GM19324 (cell line): Measurements from ENCODE around the gene COP1.
"Not testable (repeated sequence)": the region's sequence is repeated elsewhere in the genome, so short reads cannot be mapped to it uniquely, and the experiment has no call there.

Experiments
- ATAC-seq: cut with Tn5 transposase; IDR thresholded peaks from one replicate; pipeline ENCODE4 v1.9.1; 2021; ENCODE audit warnings: mild to moderate bottlenecking, moderate library complexity; ENCODE audit not compliant: unreplicated experiment, low FRiP score

Gene COP1

DNA sequence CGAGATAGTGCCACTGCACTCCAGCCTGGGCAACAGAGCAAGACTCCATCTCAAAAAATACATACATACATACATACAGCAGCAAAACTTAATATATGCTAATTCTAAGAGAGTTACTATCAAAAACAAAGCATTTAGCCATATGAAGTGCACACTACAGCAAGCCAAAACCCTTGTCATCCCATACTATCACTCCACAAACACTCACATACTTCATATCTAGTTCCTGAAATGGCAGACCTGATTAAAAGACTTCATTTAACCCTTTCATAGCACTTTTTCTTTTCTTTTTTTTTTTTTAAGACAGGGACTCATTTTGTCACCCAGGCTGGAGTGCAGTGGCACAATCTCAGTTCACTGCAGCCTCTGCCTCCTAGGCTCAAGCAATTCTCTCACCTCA lies 65.6 kb downstream of the COP1 start:
- ATAC-seq: no peak

DNA sequence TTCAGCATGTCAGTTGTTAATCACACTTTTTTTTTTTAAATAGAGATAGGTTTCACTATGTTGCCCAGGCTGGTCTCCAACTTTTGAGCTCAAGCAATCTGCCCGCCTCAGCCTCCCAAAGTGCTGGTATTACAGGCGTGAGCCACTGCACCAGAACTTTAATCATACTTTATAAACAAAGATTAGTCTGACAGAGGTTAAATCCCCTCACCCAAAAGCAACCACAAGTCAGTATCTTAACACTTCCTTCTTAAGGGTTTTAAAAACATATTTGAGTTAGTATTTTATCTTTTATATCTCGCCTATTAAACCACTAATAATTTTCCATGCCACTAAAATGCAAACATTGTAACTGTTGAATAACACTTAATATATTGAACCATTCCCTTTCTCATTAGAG lies 70.2 kb downstream of the COP1 start:
- no peak for ATAC-seq

- no peak for ATAC-seq
These were observed 72.4 kb downstream of the COP1 start for GRCh38 chr1:176134666-176135065.

DNA sequence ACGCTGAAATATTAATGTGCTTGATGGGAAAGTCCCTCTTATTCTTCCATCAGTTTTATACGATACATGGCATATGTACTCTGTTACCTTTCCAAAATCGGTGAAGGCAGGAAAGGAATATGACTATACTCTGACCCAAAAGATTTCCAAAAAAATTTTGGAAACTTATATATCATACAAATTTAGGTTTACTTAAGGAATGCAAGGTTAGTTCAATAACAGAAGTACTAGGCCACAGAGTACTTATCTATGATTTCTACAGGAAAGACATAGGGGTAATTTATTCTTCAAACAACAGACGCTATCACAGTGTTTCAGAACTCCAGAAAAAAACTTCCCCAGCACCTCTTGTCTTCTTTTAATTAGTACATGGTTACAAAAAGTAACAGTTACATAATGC lies 84.8 kb downstream of the COP1 start:
- no peak for ATAC-seq

DNA sequence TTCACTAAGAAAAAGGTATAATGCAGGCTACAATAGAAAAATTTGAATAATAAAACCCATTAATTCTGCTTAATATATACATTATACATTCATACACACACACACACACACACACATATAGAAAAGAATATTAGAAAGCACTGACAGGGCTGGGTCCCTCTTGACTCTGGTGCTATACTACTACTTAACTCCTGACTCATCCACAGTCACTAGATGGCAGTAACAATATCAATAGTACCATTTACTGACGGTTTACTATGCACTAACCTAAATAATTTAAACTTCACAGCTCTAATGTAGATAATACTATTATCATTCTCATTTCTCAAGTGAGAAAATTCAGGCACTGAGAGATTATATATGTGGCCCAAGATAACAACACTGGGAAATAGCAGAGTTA lies 87.5 kb downstream of the COP1 start:
- ATAC-seq: no peak

DNA sequence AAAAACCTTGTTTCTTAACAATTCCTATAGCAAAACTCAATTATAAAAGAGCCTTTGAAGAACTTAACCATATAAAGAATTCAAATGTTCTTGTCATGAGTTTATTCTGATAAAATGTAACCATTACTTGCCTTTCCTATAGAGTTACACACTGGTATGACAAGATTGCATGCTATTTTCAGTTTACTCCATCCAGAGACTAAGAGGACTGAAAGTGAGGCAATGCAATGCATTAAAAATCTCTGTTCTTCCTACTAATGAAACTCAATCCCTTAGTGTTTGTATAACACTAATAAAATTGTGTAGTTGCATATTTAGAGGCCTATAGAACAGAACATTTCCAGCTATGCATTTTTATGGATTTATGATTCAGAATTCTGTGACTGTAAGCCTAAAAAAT lies 88.1 kb downstream of the COP1 start:
- no peak for ATAC-seq

GRCh38 chr1:176111835-176112234 lies 95.3 kb downstream of the COP1 start:
- ATAC-seq: no peak

GRCh38 chr1:176110203-176110602 lies 96.9 kb downstream of the COP1 start:
- no peak for ATAC-seq

- no peak for ATAC-seq
These were observed 104.2 kb downstream of the COP1 start for GRCh38 chr1:176102768-176103350.

DNA sequence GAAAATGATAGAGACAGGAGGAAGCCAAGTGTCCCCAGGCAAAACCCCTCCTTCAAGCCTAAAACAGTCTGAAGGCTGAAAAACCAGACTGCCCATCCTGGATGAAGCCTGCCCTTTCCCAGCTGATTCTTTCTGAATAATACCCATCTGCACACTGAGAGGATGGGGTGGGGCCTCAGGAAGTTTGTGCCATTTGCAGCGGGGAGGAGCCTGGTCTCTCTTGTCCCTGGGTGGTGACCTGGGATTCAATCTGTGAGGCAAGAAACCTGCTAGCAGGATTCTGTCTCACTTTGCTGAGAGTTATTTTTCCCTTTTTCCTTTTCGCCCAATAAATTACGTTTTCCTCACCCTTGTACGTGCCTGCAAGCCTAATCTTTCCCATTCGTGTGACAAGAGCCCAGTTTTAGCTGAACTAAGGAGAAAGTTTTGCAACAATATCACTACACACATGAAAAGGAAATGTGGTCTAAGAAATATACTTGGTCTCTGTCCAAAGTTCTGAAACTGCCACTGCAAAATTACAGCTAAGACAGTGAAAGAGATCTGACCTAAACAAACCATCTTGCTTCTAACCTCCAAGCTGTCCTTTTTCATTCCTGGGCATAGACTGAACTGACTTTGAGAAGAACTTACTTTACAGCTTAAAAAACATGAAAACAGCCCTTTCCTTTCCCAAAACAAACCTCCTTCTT lies 105.0 kb downstream of the COP1 start:
- no peak for ATAC-seq

GRCh38 chr1:176098560-176098959 lies 108.5 kb downstream of the COP1 start:
- ATAC-seq: no peak

GRCh38 chr1:176096015-176096414 lies 111.1 kb downstream of the COP1 start:
- ATAC-seq: no peak

DNA sequence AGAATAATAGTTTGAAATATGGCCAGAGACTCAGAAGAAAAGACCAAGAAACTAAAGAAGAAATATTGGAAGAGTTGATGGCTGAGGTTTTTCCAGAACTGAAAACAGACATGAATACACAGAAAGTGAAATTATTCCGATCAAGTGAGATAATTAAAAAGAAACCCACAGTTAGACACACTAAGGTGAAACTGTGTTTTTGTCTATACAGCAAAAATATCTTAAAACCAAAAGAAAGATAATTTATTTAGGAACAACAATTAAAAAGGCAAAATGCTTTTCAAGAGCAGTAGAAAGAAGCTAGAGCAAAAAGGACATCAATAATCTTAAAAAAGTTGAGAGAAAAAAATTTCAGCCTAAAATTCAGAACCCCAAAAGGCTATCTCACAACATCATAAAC lies 116.3 kb downstream of the COP1 start:
- no peak for ATAC-seq

DNA sequence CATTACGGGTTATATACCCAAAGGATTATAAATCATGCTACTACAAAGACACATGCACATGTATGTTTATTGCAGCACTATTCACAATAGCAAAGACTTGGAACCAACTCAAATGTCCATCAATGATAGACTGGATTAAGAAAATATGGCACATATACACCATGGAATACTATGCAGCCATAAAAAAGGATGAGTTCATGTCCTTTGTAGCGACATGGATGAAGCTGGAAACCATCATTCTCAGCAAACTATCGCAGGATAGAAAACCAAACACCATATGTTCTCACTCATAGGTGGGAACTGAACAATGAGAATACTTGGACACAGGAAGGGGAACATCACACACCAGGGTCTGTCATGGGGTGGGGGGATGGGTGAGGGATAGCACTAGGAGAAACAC lies 119.3 kb downstream of the COP1 start:
- ATAC-seq: not testable (repeated sequence)

GRCh38 chr1:176073524-176074157 lies 133.4 kb downstream of the COP1 start:
- ATAC-seq: no peak

GRCh38 chr1:176068901-176069300 lies 138.2 kb downstream of the COP1 start:
- no peak for ATAC-seq

DNA sequence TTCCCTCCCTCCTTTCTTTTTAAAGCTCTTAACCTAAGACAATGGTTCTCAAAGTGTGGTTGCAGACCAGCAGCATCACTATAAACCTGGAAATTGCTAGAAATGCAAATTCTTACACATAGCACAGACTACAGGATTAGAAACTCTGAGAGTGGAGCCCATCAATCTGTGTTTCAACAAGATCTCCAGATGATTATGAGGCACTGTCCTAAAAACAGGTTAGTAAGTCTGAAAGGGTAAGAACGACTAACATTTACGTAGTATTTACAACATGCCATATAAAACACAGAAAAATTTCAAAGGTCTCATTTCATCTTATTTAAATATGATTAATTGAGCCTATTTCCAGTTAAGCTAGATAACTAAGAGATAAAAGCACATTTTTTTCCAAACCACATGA lies 138.8 kb downstream of the COP1 start:
- ATAC-seq: no peak

GRCh38 chr1:176066709-176067108 lies 140.4 kb downstream of the COP1 start:
- ATAC-seq: no peak

DNA sequence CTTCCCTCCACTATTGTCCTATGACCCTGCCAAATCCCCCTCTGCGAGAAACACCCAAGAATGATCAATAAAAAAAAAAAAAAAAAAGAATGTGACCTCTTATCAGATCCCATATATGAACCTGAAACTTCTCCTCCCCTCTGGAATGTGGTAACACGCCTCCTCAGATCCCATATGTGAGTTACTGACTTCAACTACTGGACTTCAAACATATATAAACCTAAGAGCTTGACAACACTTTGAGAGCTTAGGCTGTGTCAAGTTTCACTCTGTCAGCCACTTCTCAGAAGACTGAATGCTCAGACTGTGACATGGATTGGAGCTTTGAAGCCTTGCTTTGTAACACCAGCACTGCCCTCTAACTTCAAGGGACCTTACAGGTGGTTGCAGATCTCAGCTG lies 148.4 kb downstream of the COP1 start:
- ATAC-seq: no peak

- no peak for ATAC-seq
These were observed 150.8 kb downstream of the COP1 start for GRCh38 chr1:176056312-176056711.

DNA sequence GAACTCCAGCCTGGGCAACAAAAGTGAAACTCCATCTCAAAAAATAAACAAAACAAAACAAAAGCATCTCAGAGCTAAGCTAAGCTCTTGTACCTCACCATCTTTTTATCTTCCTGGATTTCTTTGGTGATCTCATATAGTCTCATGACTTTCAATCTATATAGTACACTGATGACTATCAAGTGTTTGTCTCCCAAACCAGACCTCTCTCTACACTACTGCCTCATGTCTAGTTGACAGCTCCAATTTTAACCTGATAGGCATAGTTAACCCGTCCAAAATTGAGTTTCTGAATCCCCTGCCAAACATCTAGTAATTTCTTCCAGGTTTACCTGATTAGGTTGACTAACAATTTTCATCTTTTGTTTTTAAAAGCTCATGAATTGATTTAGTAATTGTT lies 151.7 kb downstream of the COP1 start:
- ATAC-seq: no peak

- ATAC-seq: no peak
These were observed 155.1 kb downstream of the COP1 start for GRCh38 chr1:176051902-176052518.
